ENCODE results near the gene PPP1CA.

GRCh38 chr11:67450796-67451657 is 49.4 kb upstream of the PPP1CA start:
- no peak for TF ChIP-seq JUN (IDR thresholded peaks at IDR 0.05)
- TF ChIP-seq RAD21 (conservative IDR thresholded peaks at IDR 0.05 in 1 of 2, IDR thresholded peaks at IDR 0.05 in 1 of 2) = no peak
- no peak for TF ChIP-seq CTCF (IDR thresholded peaks at IDR 0.05)
- no peak for TF ChIP-seq TFCP2L1 (CRISPR knock-in tag; IDR thresholded peaks at IDR 0.05)
- TF ChIP-seq ZNF302 (CRISPR knock-in tag; IDR thresholded peaks at IDR 0.05) = no peak
